ENCODE results near the gene C19orf38.

The C19orf38 gene

DNA sequence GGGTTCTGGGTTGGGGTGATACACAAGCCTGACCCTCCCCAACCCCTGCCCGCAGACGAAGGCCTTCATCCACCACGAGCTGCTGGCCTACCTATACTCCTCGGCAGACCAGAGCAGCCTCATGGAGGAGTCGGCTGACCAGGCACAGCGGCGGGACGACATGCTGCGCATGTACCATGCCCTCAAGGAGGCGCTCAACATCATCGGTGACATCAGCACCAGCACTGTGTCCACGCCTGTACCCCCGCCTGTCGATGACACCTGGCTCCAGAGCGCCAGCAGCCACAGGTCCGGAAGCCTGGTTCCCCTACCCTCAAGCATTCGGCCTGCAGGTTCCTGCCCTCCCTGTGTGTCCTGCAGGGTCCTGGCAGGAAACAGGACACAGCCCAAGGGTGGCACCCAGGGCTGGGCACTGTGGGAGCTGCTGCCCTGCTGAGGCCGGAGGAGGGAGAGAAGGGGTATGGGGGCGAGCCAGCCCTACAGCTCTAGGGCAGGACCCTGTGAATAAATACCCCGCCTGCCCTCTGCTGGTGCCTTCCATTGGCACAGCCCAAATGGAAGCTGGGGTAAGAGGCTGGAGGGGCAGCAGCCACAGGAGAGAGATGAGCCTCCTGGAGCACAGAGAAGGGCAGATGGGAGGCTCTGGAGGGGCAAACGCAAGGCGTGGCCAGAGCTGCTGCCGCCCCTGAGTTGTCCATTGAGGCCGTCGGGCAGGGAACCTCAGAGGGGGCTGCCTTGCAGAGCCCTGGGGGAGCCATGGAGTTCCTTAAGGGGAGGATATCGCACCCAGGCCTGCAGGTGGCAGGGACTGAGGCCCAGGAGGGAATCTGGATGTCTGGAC, 19.0 kb upstream of the C19orf38 start:
- Histone ChIP-seq H2AFZ (ENCODE audit: low read length) (no peak overlapping the region), H4K20me1 (ENCODE audit: insufficient read depth, low read length, poor library complexity, severe bottlenecking) (no peaks in the 10 kb centered on the region), H3K36me3 (ENCODE audit: insufficient read depth, low read length) (peaks cover 66% of the 10 kb centered on the region; the same call in 1 of the 2 replicates), H3F3A (ENCODE audit: low read depth) (no peaks in the 10 kb centered on the region), H3K9ac (ENCODE audit: low read depth, low read length, poor library complexity, severe bottlenecking) (no peak overlapping the region), H3K9me2 (replicated peaks; ENCODE audit: low read depth, low read length) (no peaks in the 10 kb centered on the region), H3K4me3 (ENCODE audit: low read length, poor library complexity, severe bottlenecking) (no peak overlapping the region), H3K4me2 (ENCODE audit: low read depth, low read length, poor library complexity, severe bottlenecking) (no peak overlapping the region), H3K27me3 (ENCODE audit: insufficient read depth, low read length, poor library complexity, severe bottlenecking) (no peaks in the 10 kb centered on the region), H3K4me1 (ENCODE audit: insufficient read depth, low read length, poor library complexity, severe bottlenecking) (no peaks in the 10 kb centered on the region), H3K79me2 (ENCODE audit: insufficient read depth, low read length) (no peaks in the 10 kb centered on the region), H3K9me3 (ENCODE audit: insufficient read depth, low read depth, low read length) (no peaks in the 10 kb centered on the region)
- no peak for TF ChIP-seq EZH2phosphoT487 (IDR thresholded peaks at IDR 0.05; ENCODE audit: borderline replicate concordance)
- TF ChIP-seq, protein P1, sequence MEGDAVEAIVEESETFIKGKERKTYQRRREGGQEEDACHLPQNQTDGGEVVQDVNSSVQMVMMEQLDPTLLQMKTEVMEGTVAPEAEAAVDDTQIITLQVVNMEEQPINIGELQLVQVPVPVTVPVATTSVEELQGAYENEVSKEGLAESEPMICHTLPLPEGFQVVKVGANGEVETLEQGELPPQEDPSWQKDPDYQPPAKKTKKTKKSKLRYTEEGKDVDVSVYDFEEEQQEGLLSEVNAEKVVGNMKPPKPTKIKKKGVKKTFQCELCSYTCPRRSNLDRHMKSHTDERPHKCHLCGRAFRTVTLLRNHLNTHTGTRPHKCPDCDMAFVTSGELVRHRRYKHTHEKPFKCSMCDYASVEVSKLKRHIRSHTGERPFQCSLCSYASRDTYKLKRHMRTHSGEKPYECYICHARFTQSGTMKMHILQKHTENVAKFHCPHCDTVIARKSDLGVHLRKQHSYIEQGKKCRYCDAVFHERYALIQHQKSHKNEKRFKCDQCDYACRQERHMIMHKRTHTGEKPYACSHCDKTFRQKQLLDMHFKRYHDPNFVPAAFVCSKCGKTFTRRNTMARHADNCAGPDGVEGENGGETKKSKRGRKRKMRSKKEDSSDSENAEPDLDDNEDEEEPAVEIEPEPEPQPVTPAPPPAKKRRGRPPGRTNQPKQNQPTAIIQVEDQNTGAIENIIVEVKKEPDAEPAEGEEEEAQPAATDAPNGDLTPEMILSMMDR (conservative IDR thresholded peaks at IDR 0.05; ENCODE audit: low read length) = 0 out of 2 replicates have a peak, but pooled peaks have one; percentile 15

DNA sequence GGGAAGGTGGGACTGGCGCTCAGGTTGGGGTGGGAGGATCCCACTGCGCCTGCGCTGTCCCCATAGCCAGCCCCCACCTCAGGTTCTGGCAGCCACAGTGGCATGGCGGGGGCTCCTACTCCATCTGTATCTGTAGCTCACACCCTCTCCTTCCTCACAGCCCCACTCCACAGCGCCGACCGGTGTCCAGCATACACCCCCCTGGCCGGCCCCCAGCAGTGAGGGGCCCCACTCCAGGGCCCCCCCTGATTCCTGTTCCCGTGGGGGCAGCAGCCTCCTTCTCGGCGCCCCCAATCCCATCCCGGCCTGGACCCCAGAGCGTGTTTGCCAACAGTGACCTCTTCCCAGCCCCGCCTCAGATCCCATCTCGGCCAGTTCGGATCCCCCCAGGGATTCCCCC, 18.2 kb upstream of the C19orf38 start:
- no peak overlapping the region for H3K9ac ChIP-seq (ENCODE audit: low read depth, low read length, poor library complexity, severe bottlenecking)
- no peak overlapping the region for H3K4me2 ChIP-seq (ENCODE audit: low read depth, low read length, poor library complexity, severe bottlenecking)
- no peak overlapping the region for H2AFZ ChIP-seq (ENCODE audit: low read length)
- H3K36me3 ChIP-seq (ENCODE audit: insufficient read depth, low read length) = peaks cover 59% of the 10 kb centered on the region; the same call in 1 of the 2 replicates
- H3F3A ChIP-seq (ENCODE audit: low read depth) = no peaks in the 10 kb centered on the region; the same call in 1 of the 2 replicates
- H3K9me3 ChIP-seq (ENCODE audit: insufficient read depth, low read depth, low read length) = no peaks in the 10 kb centered on the region
- no peaks in the 10 kb centered on the region; the same call in 1 of the 2 replicates for H3K79me2 ChIP-seq (ENCODE audit: insufficient read depth, low read length)
- no peaks in the 10 kb centered on the region for H3K9me2 ChIP-seq (replicated peaks; ENCODE audit: low read depth, low read length)
- TF ChIP-seq, protein P1 (conservative IDR thresholded peaks at IDR 0.05; ENCODE audit: low read length) = no peak
- TF ChIP-seq EZH2phosphoT487 (IDR thresholded peaks at IDR 0.05; ENCODE audit: borderline replicate concordance) = no peak
- no peaks in the 10 kb centered on the region for H3K27me3 ChIP-seq (ENCODE audit: insufficient read depth, low read length, poor library complexity, severe bottlenecking)
- H3K4me1 ChIP-seq (ENCODE audit: insufficient read depth, low read length, poor library complexity, severe bottlenecking) = peaks cover 1% of the 10 kb centered on the region
- H4K20me1 ChIP-seq (ENCODE audit: insufficient read depth, low read length, poor library complexity, severe bottlenecking) = peaks cover 3% of the 10 kb centered on the region
- H3K4me3 ChIP-seq (ENCODE audit: low read length, poor library complexity, severe bottlenecking) = no peak overlapping the region

DNA sequence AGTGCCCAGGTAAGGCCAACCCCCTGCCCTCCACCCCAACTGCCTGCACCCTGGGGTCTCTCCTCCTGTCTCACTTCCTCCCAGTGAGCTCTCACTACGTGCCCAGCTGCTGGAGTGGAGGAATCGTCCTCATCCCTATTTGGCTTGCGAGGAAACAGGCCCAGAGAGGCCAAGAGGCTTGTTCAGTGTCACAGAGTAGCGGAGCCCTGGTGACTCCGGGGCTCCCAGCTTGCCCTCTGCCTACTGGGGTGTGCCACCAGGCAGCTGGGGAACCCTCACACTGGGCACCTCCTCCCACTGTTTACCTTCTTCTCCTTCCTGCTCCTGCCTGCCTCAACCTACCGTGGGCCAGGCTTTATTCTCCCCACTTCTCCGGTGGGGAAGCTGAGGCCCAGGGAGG, 17.8 kb upstream of the C19orf38 start:
- TF ChIP-seq EZH2phosphoT487 (IDR thresholded peaks at IDR 0.05; ENCODE audit: borderline replicate concordance) = no peak
- TF ChIP-seq, protein P1 (conservative IDR thresholded peaks at IDR 0.05; ENCODE audit: low read length) = no peak
- Histone ChIP-seq H3K4me1 (ENCODE audit: insufficient read depth, low read length, poor library complexity, severe bottlenecking) (peaks cover 5% of the 10 kb centered on the region), H3F3A (ENCODE audit: low read depth) (no peaks in the 10 kb centered on the region; the same call in 1 of the 2 replicates), H3K27me3 (ENCODE audit: insufficient read depth, low read length, poor library complexity, severe bottlenecking) (no peaks in the 10 kb centered on the region), H3K9me3 (ENCODE audit: insufficient read depth, low read depth, low read length) (no peaks in the 10 kb centered on the region), H3K9me2 (replicated peaks; ENCODE audit: low read depth, low read length) (no peaks in the 10 kb centered on the region), H3K4me3 (ENCODE audit: low read length, poor library complexity, severe bottlenecking) (no peak overlapping the region), H4K20me1 (ENCODE audit: insufficient read depth, low read length, poor library complexity, severe bottlenecking) (peaks cover 7% of the 10 kb centered on the region), H3K79me2 (ENCODE audit: insufficient read depth, low read length) (no peaks in the 10 kb centered on the region; the same call in 1 of the 2 replicates), H3K9ac (ENCODE audit: low read depth, low read length, poor library complexity, severe bottlenecking) (no peak overlapping the region), H3K4me2 (ENCODE audit: low read depth, low read length, poor library complexity, severe bottlenecking) (no peak overlapping the region), H2AFZ (ENCODE audit: low read length) (no peak overlapping the region), H3K36me3 (ENCODE audit: insufficient read depth, low read length) (peaks cover 55% of the 10 kb centered on the region; the same call in 1 of the 2 replicates)

All from Loucy (cell line).